Measurements from ENCODE around the gene TEKT5.
"Not testable (repeated sequence)": the region's sequence is repeated elsewhere in the genome, so short reads cannot be mapped to it uniquely, and the experiment has no call there.

Gene TEKT5

DNA sequence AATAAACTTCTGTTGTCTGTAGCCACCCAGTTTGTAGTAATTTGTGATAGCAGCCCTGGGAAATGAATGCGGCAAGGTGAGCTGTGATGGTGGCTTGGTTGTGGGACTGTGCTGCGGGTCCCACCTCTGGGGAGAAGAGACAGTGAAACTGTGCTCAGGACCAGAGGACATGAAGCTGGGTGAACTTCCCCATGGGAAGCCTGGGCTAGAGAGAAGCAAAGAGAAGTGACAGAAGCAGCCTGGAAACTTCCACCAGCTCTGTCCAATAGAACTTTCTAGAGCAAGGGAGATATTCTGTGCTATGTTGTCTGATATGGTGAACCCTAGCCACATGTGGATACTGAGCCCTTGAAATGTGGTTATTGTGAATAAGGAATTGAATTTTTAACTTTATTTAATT, 62.8 kb downstream of the TEKT5 start:
- DNase-seq (ENCODE audit: low spot score) = no peak

DNA sequence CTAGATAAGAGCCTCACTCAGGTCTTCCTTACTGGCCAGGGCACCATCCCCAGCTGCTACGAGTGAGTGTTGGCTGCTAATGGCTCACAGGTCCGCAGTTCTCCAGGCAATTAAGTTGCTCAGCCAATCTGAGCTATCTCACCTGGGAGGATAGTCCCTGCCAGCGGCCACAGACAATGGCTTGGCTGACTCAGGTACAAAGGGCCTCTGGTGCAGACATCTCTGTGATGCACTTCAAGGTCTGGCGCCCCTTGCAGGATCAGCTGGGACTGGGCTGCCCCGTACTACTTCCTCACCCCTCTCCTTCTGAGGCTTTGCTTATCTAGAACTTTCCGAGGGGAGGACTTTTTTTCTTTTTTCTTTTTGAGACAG, 65.2 kb downstream of the TEKT5 start:
- DNase-seq (ENCODE audit: low spot score) = no peak

GRCh38 chr16:10625595-10626357, 69.0 kb downstream of the TEKT5 start:
- DNase-seq (ENCODE audit: low spot score) = no peak

DNA sequence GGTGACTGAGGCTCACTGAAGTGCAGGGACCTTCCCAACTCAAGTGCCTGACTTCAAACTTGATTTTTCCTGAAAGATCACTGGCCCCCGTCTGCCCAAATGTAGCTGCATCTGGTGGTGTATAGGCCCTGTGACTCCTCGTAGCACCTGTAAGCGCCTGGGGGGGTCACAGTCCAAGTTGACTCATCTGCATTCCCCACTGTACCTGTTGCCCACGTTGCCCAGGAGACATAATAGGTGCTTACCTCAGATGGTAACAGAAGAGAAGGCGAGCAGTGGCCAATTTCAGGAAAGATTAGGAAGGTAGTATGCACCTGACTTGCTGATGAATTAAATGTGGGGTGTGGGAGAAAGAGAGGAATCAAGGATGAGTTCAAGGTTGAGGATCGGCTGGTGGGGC, 70.2 kb downstream of the TEKT5 start:
- no peak for DNase-seq (ENCODE audit: low spot score)

DNA sequence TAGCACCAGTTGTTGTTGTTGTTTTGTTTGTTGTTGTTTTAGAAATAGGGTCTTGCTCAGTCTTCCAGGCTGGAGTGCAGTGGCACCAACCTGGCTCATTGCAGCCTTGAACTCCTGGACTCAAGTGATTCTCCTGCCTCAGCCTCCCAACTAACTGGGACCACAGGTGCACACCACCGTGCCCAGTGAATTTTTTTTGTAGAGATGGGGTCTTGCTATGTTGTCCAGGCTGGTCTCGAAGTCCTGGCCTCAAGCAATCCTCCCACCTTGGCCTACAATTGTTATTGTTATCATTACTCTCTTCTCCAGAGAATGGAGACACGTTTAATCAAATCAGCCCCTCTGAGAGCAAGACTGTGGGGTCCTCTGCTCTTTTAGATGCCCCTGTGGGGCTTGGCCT, 71.7 kb downstream of the TEKT5 start:
- no peak for DNase-seq (ENCODE audit: low spot score)

DNA sequence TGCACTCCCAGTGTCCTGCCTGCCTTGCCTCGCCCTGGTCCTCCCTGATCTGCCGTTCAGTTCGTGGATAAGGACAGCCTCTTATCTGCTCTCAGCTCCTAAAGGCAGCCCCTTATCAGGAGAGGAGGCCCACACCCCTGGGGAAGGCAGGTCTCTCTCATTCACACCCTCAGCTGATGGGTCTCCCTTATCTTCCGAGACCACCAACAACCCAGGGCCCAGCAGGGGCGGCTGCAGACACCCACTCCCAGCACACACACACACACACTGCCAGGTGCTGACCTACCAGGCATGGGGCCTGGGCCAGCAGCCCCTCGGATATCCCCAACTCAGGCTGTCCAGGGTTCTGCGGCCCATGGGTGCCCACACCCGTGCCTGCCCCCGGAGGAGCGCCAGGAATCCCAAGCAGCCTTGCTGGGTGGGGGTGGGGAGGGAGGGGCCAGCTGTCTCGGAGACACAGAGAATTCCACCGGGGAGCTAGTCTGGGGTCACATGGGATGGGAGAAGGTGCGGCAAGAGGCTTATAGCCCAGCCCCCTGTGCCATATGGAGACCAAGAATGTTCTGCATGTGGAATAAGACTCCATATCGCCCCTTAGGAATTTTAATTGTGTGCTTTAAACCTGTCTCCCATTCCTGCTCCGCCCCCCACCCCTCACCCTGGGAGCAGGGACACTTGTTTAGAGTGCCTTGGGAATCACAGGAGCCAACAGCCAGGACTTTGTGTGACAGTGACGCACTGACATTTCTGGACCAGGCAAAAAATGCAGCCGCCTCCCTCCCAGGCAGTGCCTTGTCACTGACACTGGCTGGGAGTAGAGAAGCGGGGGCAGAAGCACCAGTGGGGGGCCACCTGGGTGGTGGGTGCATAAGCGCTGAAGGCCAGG, 72.5 kb downstream of the TEKT5 start:
- no peak for DNase-seq (ENCODE audit: low spot score)

GRCh38 chr16:10621216-10621949, 73.3 kb downstream of the TEKT5 start:
- not testable (repeated sequence) for DNase-seq (ENCODE audit: low spot score)

- no peak for DNase-seq (ENCODE audit: low spot score)
Measured at GRCh38 chr16:10620120-10620519, 74.6 kb downstream of the TEKT5 start.

GRCh38 chr16:10619271-10619849, 75.4 kb downstream of the TEKT5 start:
- DNase-seq (ENCODE audit: low spot score) = no peak

GRCh38 chr16:10618710-10619209, 76.0 kb downstream of the TEKT5 start:
- no peak for DNase-seq (ENCODE audit: low spot score)

- DNase-seq (ENCODE audit: low spot score) = no peak
Measured at GRCh38 chr16:10617662-10618420, 76.9 kb downstream of the TEKT5 start.

GRCh38 chr16:10616756-10617640, 77.7 kb downstream of the TEKT5 start:
- DNase-seq (ENCODE audit: low spot score) = peak; percentile 76

GRCh38 chr16:10616419-10616755, 78.3 kb downstream of the TEKT5 start:
- DNase-seq (ENCODE audit: low spot score) = no peak

GRCh38 chr16:10614685-10615084, 80.0 kb downstream of the TEKT5 start:
- no peak for DNase-seq (ENCODE audit: low spot score)

DNA sequence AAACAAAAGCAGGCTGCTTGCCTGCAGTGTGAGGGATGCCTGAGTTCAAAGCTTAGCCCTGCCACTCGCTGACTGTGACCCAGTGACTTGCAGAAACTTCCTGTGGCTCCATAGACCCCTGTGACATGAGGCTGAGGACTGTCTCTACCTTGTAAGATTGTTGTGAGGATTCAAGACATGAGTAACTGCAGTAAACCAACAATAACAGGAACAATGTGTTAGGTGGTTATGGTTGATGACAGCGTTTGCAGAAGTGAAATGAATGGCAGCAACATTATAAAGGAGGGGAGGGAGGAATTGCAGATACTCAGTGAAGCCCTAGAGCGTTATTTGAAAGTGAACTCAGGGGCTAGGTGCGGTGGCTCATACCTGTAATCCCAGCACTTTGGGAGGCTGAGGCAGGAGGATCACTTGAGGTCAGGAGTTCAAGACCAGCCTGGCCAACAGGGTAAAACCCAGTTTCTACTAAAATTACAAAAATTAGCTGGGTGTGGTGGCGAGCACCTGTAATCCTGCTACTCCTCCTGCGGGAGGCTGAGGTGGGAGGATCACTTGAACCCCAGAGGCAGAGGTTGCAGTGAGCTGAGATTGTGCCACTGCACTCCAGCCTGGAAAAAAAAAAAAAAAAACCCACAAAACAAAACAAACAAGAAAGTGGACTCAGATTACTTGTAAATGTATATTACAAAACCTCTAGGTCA, 80.8 kb downstream of the TEKT5 start:
- no peak for DNase-seq (ENCODE audit: low spot score)

GRCh38 chr16:10612649-10613179, 82.0 kb downstream of the TEKT5 start:
- DNase-seq (ENCODE audit: low spot score) = no peak

DNA sequence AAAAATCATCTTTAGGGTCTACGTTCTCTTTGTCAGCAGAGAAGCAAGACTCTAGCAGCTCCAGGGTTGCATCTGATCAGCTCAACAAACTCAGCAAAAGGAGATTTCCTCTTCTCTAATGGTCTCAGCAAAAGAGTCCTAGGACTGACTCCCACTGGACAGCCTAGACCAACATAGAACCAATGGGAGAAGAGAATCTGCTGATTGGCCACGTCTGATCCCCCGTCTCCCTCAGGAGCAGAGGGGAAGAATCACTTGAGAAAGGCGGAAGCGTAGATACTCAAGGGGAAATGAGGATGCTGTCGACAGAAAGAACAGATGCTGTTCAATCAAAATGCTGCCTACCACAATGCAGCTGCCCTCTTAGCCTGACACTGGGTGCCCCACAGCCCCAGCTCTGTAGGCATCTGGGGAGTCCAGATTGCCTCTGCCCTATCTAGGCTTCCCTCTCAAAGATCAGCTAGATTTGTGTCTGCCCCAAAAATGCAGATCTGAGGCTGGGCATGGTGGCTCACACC, 82.8 kb downstream of the TEKT5 start:
- DNase-seq (ENCODE audit: low spot score) = no peak

GRCh38 chr16:10610499-10611184, 84.1 kb downstream of the TEKT5 start:
- no peak for DNase-seq (ENCODE audit: low spot score)

GRCh38 chr16:10609402-10609774, 85.3 kb downstream of the TEKT5 start:
- DNase-seq (ENCODE audit: low spot score) = peak; percentile 83

All from AG08396 (cell line).